ENCODE data around the gene SLC10A4.

- TF ChIP-seq CTCF (IDR thresholded peaks at IDR 0.05; ENCODE audit: insufficient read depth, low read length, poor library complexity, severe bottlenecking) (no peak), EZH2phosphoT487 (conservative IDR thresholded peaks at IDR 0.05; ENCODE audit: low read length) (no peak)
Measured at GRCh38 chr4:48489683-48490011, 6.5 kb downstream of the SLC10A4 start.

All from SU-DHL-6 (cell line).